NCI-H1092 (cell line): ENCODE data around the gene ARPC1A.
"Not testable (repeated sequence)": the region's sequence is repeated elsewhere in the genome, so short reads cannot be mapped to it uniquely, and the experiment has no call there.

Source experiments
- DNase-seq: peaks from one replicate; lab custom pipeline; 2025; lab: John Stamatoyannopoulos, UW

The ARPC1A gene

DNA sequence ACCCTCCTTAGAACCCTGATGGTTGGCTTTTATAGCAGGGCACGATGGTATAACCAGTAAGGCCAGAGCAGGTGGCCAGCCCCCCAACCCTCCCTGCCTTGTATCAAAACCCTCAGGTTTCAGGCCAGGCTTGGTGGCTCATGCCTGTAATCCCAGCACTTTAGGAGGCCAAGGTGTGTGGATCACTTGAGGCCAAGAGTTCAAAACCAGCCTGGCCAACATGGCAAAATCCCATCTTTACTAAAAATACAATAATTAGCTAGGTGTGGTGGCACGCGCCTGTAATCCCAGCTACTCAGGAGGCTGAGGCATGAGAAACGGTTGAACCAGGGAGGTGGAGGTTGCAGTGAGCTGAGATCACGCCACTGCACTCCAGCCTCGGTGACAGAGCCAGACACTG is 3.0 kb upstream of the ARPC1A start:
- not testable (repeated sequence) for DNase-seq

GRCh38 chr7:99324559-99324958 is 1.1 kb upstream of the ARPC1A start:
- no peak for DNase-seq

- DNase-seq, result peak; percentile 5
These were observed 651 bp upstream of the ARPC1A start for GRCh38 chr7:99325001-99325493.

GRCh38 chr7:99326408-99326782 is 697 bp downstream of the ARPC1A start:
- no peak for DNase-seq

DNA sequence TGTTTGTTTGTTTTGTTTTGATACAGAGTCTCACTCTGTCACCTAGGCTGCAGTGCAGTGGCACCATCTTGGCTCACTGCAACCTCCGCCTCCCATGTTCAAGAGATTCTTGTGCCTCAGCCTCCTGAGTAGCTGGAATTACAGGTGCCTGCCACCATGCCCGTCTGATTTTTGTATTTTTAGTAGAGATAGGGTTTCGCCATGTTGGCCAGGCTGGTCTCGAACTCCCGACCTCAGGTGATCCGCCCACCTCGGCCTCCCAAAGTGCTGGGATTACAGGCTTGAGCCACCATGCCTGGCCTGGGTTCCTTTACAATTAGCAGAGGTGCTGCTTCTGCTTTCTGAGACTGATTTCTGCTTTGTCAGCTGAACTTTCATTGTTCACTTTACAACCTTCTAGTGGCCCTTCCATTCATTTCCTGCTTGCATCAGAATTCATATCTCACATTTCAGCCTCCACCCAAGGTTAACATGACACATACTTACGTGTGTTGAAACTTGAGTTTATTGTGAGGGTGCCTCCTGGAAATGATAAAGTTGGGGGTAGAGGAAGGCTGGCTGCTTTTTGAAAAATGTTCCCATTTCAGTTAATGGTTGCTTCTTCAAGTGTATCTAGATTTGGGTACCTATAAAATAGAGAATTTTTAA is 4.7 kb downstream of the ARPC1A start:
- DNase-seq, result not testable (repeated sequence)

- no peak for DNase-seq
These were observed 5.3 kb downstream of the ARPC1A start for GRCh38 chr7:99331002-99331401.

DNA sequence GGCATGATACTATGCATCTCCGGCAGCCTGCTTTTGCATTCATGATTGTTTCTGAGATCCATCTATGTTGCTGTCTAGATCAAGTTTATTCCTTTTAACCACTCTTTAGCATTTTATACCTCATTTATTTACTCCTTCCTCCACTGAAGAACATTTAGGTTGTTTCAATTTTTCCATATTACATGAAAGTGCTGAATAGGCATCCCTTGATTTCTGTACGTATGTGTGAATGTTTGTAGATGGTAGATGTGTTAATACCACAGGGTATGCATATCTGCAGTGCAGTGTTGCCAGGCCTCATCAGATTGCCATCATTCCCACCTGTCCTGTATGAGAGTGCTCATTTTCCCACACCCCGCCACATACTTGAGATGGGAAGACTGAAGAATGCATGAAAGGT is 13.9 kb downstream of the ARPC1A start:
- no peak for DNase-seq

DNA sequence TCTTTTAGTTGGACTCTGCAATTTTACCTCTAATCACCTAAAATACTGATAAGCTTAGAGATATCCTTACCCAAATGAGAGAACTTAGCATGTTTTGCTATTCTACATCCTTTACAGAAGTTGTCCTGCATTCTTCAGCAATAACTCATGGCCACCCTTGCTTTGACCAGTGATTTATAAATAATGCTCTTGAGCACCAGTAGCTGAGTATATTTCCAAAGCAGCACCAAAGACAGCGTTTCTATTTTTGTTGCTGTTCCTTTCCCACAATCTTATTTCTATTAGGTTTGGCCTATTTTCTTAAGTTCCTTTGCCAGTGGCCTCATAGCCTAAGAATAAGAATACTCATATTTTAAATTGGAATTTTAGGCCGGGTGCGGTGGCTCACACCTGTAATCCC is 15.0 kb downstream of the ARPC1A start:
- DNase-seq, result no peak

DNA sequence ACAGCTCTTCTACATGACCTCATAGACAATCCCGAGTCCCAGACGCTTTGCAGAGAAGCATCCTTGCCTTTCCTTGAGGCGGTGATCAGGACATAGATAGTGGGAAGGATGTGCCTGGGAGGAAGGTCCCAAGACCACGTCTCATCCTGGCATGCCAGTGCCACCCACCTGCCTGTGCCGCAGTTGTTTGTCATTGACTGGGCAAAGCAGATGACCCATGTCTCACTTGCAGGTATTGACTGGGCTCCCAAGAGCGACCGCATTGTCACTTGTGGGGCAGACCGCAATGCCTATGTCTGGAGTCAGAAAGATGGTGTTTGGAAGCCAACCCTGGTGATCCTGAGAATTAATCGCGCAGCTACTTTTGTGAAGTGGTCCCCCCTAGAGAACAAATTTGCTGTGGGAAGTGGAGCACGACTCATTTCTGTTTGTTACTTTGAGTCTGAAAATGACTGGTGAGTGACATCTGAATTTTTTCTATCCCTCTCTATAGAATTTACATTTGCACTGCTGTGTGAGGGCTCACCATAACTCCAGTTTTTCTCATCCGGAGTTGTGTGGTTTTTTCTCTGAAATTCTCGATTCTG is 18.5 kb downstream of the ARPC1A start:
- no peak for DNase-seq

- not testable (repeated sequence) for DNase-seq
These were observed 24.9 kb downstream of the ARPC1A start for GRCh38 chr7:99350641-99351040.

DNA sequence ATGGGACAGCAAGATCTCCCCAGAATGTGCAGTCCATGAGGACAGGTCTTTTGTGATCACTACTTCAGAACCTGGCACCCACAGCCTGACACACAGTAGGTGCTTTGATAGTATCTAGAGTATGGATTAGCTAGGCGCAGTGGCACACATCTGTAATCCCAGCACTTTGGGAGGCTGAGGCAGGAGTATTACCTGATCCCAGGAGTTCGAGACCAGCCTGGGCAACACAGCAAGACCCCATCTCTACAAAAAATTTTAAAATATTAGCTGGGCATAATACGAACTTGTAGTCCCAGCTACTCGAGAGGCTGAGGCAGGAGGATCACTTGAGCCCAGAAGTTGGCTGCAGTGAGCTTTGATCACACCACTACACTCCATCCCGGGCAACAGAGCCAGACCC is 26.5 kb downstream of the ARPC1A start:
- DNase-seq, result no peak

DNA sequence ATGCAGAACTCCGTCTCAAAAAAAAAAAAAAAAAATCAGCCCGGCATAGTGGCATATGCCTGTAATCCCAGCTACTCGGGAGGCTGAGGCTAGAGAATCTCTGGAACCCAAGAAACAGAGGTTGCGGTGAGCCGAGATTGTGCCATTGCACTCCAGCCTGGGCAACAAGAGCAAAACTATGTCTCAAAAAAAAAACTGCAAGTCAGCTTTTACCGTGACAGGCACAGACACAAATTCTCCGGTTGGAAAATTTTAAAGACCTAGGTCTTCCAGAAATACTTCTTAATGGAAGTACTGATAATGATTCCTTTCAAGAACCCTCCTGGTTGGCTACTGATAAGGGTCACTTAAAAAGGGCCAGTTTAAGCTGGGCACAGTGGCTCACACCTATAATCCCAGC is 29.4 kb downstream of the ARPC1A start:
- no peak for DNase-seq

DNA sequence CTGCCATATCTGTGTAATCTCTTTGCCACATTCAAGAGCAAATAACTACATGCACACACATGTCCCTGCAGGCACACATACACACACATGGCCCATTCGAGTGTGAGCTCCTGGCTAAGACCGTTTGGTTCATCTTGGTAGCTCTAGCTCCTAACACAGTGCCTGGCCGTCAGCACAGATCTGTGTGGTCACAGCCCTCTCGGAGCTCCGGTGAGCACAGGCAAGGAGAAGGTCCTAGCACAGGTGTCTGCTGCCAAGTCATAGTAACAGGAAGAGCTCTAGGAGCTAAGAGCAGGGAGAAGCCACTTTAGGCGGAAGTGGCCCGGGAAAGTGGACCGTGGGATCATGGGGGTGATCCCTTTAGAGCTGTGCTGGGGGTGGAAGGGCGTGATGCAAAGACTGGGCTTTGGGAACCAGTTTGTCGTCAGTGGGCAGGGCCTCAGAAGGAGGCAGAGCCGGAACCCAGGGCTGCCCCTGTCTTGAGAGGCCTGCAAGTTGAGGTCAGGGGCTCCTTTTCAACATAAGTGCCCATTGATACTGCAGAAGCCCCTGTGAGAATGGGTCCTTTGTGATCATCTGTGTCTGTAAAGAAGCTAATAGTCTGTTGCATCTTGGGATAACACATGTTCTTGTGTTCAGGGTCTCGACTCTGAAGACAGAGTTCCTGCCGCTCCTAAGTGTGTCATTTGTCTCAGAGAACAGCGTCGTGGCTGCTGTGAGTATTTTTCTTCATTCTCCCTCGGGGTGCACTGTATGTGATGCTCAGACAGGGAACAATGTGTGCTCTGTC is 32.2 kb downstream of the ARPC1A start:
- DNase-seq, result no peak

DNA sequence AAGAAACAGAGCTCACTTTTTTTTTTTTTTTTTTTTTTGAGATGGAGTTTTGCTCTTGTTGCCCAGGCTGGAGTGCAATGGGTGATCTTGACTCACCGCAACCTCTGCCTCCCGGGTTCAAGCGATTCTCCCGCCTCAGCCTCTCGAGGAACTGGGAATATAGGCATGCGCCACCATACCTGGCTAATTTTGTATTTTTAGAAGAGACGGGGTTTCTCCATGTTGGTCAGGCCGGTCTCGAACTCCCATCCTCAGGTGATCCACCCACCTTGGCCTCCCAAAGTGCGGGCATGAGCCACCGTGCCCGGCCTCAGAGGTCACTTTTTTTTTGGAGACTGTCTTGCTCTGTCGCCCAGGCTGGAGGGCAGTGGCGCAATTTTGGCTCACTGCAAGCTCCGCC is 32.8 kb downstream of the ARPC1A start:
- DNase-seq, result not testable (repeated sequence)

- DNase-seq, result no peak
These were observed 33.9 kb downstream of the ARPC1A start for GRCh38 chr7:99359465-99360154.

GRCh38 chr7:99362801-99363200 is 37.1 kb downstream of the ARPC1A start:
- DNase-seq, result no peak

GRCh38 chr7:99363286-99363685 is 37.6 kb downstream of the ARPC1A start:
- DNase-seq, result no peak

- no peak for DNase-seq
These were observed 39.8 kb downstream of the ARPC1A start for GRCh38 chr7:99365318-99366141.

DNA sequence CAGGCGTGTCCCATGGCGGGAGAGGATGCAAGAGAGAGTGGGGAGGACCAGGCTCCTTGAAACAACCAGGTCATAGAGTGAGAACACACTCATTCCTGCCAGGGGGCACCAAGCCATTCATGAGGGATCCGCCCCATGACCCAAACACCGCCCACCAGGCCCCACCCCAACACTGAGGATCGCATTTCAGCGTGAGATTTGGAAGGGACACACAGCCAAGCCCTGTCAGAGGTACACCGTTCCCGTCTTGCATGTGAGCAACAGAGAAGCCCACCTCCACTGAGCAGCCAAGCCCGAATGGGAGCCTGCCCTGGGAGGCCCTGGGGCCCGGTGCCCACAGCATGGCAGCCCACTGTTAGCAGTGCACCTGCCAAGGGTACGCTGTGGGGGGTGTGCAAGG is 40.9 kb downstream of the ARPC1A start:
- no peak for DNase-seq

GRCh38 chr7:99368750-99369389 is 43.2 kb downstream of the ARPC1A start:
- no peak for DNase-seq

DNA sequence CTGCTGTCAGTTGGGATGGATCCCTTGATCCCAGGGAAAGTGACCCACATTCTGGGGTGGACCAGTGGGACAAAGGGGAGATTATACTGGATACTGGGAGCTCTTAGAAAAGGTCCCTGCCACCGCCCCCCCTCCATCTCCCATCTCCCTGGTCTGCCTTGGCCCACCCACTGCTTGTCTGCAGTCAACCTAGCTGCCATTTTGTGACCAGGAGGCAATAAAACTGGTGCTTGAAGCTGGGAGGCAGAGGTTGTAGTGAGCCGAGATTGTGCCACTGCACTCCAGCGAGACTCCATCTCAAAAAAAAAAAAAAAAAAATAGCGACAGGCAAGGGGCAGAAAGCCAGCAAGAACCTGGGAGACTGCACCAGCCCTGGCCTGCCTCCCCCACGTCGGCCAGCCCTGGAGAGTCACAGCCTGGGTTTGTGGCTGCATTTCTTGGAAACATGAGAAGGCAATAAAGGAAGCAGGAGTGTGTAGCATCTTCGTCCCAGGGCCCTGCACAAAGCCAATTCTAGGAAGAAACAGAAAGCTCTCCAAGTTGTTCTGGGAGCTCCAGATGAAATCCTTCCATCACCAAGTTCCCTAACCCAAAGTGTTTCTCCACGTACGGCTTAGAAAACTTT is 44.2 kb downstream of the ARPC1A start:
- DNase-seq, result no peak
